ENCODE results near the gene OR5M11. TPM values are rescaled to one million over a fixed set of nuclear protein-coding genes. Genes with fewer than 3 reads are reported as not detected.

OR5M11 gene
- total and polyA plus RNA-seq, 2 donors (not counting 3 experiments of a cell fraction or from before 2014, with no cell fraction given) = not detected

GRCh38 chr11:56531856-56532255 is 11.2 kb downstream of the OR5M11 start:
- H3K9me3 ChIP-seq (replicated peaks; ENCODE audit: control insufficient read depth, insufficient read depth, low read length) = peaks cover 4% of the 10 kb centered on the region
- dilution Hi-C loops (cut with MboI; ENCODE audit: extremely low pct_ligation_motif_present, low sequenced_read_pairs) (no loop called here), intact Hi-C loops (cut with micrococcal nuclease) (no loop called here)
- ChIA-PET CTCF (no interaction called here), POLR2A (no interaction called here)
- no peaks in the 10 kb centered on the region for H3K9me1 ChIP-seq (replicated peaks; ENCODE audit: control insufficient read depth, extremely low read depth, insufficient read depth, low read length)
- DNase-seq (ENCODE audit: low read depth, low spot score) = no peak
- no TSS peak for BruUV-seq (replicated peaks)
- no peaks in the 10 kb centered on the region for H3K79me2 ChIP-seq (ENCODE audit: control insufficient read depth, insufficient read depth, low read length)
- no peak for FAIRE-seq
- TF ChIP-seq CTCF (IDR thresholded peaks at IDR 0.05; ENCODE audit: extremely low read depth in 1 of 2, insufficient read depth in 1 of 2, low read depth in 1 of 2, low read length in 2 of 2) (no peak), JUN (IDR thresholded peaks at IDR 0.05; ENCODE audit: borderline replicate concordance, insufficient read depth, insufficient read length, low read depth) (no peak), EZH2 (IDR thresholded peaks at IDR 0.05; ENCODE audit: borderline replicate concordance, low read depth, low read length, severe bottlenecking) (no peak), FOS (IDR thresholded peaks at IDR 0.05; ENCODE audit: borderline replicate concordance, insufficient read depth, low read length) (no peak), MYC (IDR thresholded peaks at IDR 0.05; ENCODE audit: low read depth, low read length) (no peak), POLR2AphosphoS5 (IDR thresholded peaks at IDR 0.05; ENCODE audit: insufficient read depth, low read depth, low read length) (no peak), POLR2A (IDR thresholded peaks at IDR 0.05; ENCODE audit: low read depth, low read length) (no peak), MAX (IDR thresholded peaks at IDR 0.05; ENCODE audit: insufficient read depth, insufficient read length) (no peak)
- no peaks in the 10 kb centered on the region for H3K4me1 ChIP-seq (ENCODE audit: control insufficient read depth, extremely low read depth, insufficient read depth, low read length)
- H2AFZ ChIP-seq (ENCODE audit: low read depth, low read length) = no peak overlapping the region
- H3K9ac ChIP-seq (replicated peaks; ENCODE audit: extremely low read depth, insufficient read depth, low read length) = no peak overlapping the region
- no peaks in the 10 kb centered on the region for H4K20me1 ChIP-seq (replicated peaks; ENCODE audit: control insufficient read depth, extremely low read depth, insufficient read depth, low read length)
- H3K4me2 ChIP-seq (ENCODE audit: insufficient read depth, low read length) = no peak overlapping the region
- no peak overlapping the region for H3K4me3 ChIP-seq (replicated peaks in 1 of 3; ENCODE audit: insufficient read depth in 1 of 3, low read depth in 1 of 3, low read length in 3 of 3)
- H3K36me3 ChIP-seq (ENCODE audit: control insufficient read depth in 2 of 2, extremely low read depth in 1 of 2, insufficient read depth in 2 of 2, low read length in 2 of 2) = no peaks in the 10 kb centered on the region
- H3K27ac ChIP-seq (ENCODE audit: insufficient read depth, low read depth, low read length) = no peak overlapping the region
- no peaks in the 10 kb centered on the region for H3K27me3 ChIP-seq (ENCODE audit: control insufficient read depth in 2 of 2, insufficient read depth in 2 of 2, low read length in 2 of 2)

All from endothelial cell of umbilical vein (primary cell).